Neural progenitor cell (in vitro differentiated cells): ENCODE results near the gene ZMYM4. TPM values are rescaled to one million over a fixed set of nuclear protein-coding genes. Genes with fewer than 3 reads are reported as not detected.

Source experiments
- DNase-seq: peaks from one replicate; pipeline ENCODE4 v3.0.0-alpha.2; 2016; ENCODE audit warnings: low spot score
- H2AFZ ChIP-seq: fragments of 200-600 bp; sonication (generic); replicated peaks from 2 replicates; pipeline ENCODE4 v1.6.1; 2016; ENCODE audit warnings: antibody characterized with exemption
- H3F3A ChIP-seq: fragments of 200-600 bp; sonication (generic); 2 replicates; pipeline ENCODE4 v1.6.1; 2016; ENCODE audit warnings: antibody characterized with exemption, low read depth
- H3K27ac ChIP-seq: fragments of 200-600 bp; sonication (generic); 2 replicates; pipeline ENCODE4 v1.5.1; 2016; ENCODE audit warnings: mild to moderate bottlenecking
- H3K27me3 ChIP-seq: fragments of 200-600 bp; sonication (generic); 2 replicates; pipeline ENCODE4 v1.6.1; 2016; ENCODE audit warnings: mild to moderate bottlenecking, moderate library complexity
- H3K36me3 ChIP-seq: fragments of 200-600 bp; sonication (generic); 2 replicates; pipeline ENCODE4 v1.5.1; 2016
- H3K4me1 ChIP-seq: fragments of 200-600 bp; sonication (generic); 2 replicates; pipeline ENCODE4 v1.6.1; 2016; ENCODE audit warnings: mixed run types
- H3K4me2 ChIP-seq: fragments of 200-600 bp; sonication (generic); 2 replicates; pipeline ENCODE4 v1.6.1; 2016
- H3K4me3 ChIP-seq: fragments of 200-600 bp; sonication (generic); 2 replicates; pipeline ENCODE4 v1.5.1; 2016
- H3K79me2 ChIP-seq: fragments of 200-600 bp; sonication (generic); 2 replicates; pipeline ENCODE4 v1.6.1; 2016; ENCODE audit warnings: low read depth
- H3K9ac ChIP-seq: fragments of 200-600 bp; sonication (generic); 2 replicates; pipeline ENCODE4 v1.6.1; 2016
- H3K9me3 ChIP-seq: fragments of 200-600 bp; sonication (generic); 2 replicates; pipeline ENCODE4 v1.5.1; 2016; ENCODE audit warnings: low read depth
- H4K20me1 ChIP-seq: fragments of 200-600 bp; sonication (generic); 2 replicates; pipeline ENCODE4 v1.6.1; 2016; ENCODE audit warnings: low read depth
- H3K27ac Mint-ChIP-seq: 3 replicates; pipeline ENCODE4 v1.8.0; 2021; ENCODE audit warnings: mixed read lengths
- H3K27me3 Mint-ChIP-seq: 2 replicates; pipeline ENCODE4 v1.8.0; 2022; ENCODE audit warnings: low read depth, mild to moderate bottlenecking, inconsistent platforms, moderate library complexity, mixed read lengths; ENCODE audit not compliant: insufficient read depth
- H3K36me3 Mint-ChIP-seq: 3 replicates; pipeline ENCODE4 v1.8.0; 2021; ENCODE audit warnings: mixed read lengths
- H3K4me1 Mint-ChIP-seq: 3 replicates; pipeline ENCODE4 v1.8.0; 2021; ENCODE audit warnings: mixed read lengths
- H3K4me3 Mint-ChIP-seq: 3 replicates; pipeline ENCODE4 v1.8.0; 2021; ENCODE audit warnings: mild to moderate bottlenecking, moderate library complexity, mixed read lengths
- H3K9me3 Mint-ChIP-seq: 3 replicates; pipeline ENCODE4 v1.8.0; 2020; ENCODE audit warnings: mixed read lengths
- EZH2 ChIP-seq: fragments of 200-600 bp; sonication (generic); IDR thresholded peaks from 2 replicates; pipeline ENCODE4 v1.6.1; 2017; ENCODE audit warnings: antibody characterized with exemption, mild to moderate bottlenecking, moderate library complexity
- EZH2phosphoT487 ChIP-seq: fragments of 200-600 bp; sonication (generic); IDR thresholded peaks from 2 replicates; pipeline ENCODE4 v1.6.1; 2017; ENCODE audit warnings: antibody characterized with exemption
- total RNA-seq: library from RNA; depleted of rRNA; stranded (reverse); fragments of >200 nt; gene quantifications from 2 replicates; pipeline ENCODE4 v1.2.3, GENCODE V29; 2015; ENCODE audit warnings: low replicate concordance
- TF ChIP-seq, protein P1 (sequence below): fragments of 200-600 bp; sonication (generic); IDR thresholded peaks from 2 replicates; pipeline ENCODE4 v1.5.1; 2017; ENCODE audit warnings: antibody characterized with exemption, mild to moderate bottlenecking

Gene ZMYM4
- total RNA-seq, 1 donor from 2014 or later = 106 TPM

DNA sequence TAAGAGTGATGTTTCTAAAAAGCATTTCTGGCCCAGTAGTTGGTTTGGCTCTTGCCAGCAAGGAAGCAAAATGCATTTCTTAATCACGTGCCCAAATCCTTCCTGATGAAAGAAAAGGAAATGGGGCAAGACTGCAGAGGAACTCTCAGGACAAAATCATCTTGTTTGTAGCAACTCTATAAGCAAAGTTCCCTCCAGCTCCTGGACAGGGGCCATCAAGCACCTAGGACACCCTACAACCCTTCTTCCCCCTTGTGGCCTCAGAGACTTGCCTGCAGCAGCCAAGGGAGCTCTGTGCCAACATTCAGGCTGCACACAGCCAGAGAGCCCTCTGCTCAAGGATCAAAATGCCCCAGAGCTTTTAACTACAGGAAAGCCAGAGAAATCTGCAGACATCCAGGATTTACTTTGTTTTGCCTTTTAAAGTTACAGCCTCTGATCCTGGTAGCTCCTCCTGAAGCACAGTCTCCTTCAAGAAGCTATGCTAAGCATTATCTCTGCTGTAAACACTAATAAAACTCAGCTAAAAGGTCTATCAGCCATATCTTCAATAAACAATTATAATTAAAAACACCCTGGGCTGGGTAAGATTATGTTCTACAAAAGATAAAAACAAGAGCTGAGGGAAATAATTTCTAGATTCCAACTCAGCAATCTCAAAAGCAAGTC is 183.7 kb downstream of the ZMYM4 start:
- H3K27ac Mint-ChIP-seq = no peak overlapping the region
- H3K27ac ChIP-seq = no peak overlapping the region
- no peak overlapping the region for H3K4me2 ChIP-seq
- H3K4me1 Mint-ChIP-seq = peaks cover 7% of the 10 kb centered on the region
- H3K36me3 Mint-ChIP-seq = peaks cover 17% of the 10 kb centered on the region
- DNase-seq = no peak
- H4K20me1 ChIP-seq = no peaks in the 10 kb centered on the region
- no peaks in the 10 kb centered on the region for H3K9me3 Mint-ChIP-seq
- no peak overlapping the region for H2AFZ ChIP-seq
- H3F3A ChIP-seq = peaks cover 7% of the 10 kb centered on the region
- TF ChIP-seq, protein P1, sequence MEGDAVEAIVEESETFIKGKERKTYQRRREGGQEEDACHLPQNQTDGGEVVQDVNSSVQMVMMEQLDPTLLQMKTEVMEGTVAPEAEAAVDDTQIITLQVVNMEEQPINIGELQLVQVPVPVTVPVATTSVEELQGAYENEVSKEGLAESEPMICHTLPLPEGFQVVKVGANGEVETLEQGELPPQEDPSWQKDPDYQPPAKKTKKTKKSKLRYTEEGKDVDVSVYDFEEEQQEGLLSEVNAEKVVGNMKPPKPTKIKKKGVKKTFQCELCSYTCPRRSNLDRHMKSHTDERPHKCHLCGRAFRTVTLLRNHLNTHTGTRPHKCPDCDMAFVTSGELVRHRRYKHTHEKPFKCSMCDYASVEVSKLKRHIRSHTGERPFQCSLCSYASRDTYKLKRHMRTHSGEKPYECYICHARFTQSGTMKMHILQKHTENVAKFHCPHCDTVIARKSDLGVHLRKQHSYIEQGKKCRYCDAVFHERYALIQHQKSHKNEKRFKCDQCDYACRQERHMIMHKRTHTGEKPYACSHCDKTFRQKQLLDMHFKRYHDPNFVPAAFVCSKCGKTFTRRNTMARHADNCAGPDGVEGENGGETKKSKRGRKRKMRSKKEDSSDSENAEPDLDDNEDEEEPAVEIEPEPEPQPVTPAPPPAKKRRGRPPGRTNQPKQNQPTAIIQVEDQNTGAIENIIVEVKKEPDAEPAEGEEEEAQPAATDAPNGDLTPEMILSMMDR = no peak
- no peak for TF ChIP-seq EZH2
- no peak for TF ChIP-seq EZH2phosphoT487
- H3K9ac ChIP-seq = no peak overlapping the region
- no peaks in the 10 kb centered on the region for H3K9me3 ChIP-seq
- H3K27me3 ChIP-seq = no peaks in the 10 kb centered on the region
- no peaks in the 10 kb centered on the region for H3K4me1 ChIP-seq
- no peaks in the 10 kb centered on the region for H3K79me2 ChIP-seq
- no peak overlapping the region for H3K4me3 Mint-ChIP-seq
- no peak overlapping the region for H3K4me3 ChIP-seq
- H3K27me3 Mint-ChIP-seq = no peaks in the 10 kb centered on the region
- no peaks in the 10 kb centered on the region for H3K36me3 ChIP-seq

DNA sequence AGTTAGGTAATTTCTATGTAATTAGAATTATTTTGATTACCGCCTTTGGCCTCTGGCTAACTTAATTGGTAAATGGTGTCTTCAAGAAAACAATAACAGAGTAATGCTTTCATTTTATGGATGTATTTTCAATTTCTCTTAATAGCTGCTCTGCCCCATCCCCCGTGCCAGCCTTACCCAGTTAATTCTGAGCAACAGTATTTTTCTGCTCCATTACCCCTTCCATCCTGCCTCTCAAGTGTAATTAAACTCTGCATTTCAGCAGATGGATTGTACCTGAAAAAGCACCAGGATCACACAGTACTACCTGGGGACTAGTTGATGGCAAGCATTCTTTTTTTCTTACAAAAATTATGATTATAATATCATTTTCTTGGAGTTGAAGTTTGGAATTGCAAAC is 184.5 kb downstream of the ZMYM4 start:
- Mint-ChIP-seq H3K4me3 (no peak overlapping the region), H3K36me3 (peaks cover 14% of the 10 kb centered on the region), H3K27me3 (no peaks in the 10 kb centered on the region), H3K27ac (no peak overlapping the region), H3K4me1 (peaks cover 7% of the 10 kb centered on the region), H3K9me3 (no peaks in the 10 kb centered on the region)
- H4K20me1 ChIP-seq = no peaks in the 10 kb centered on the region
- no peaks in the 10 kb centered on the region for H3K36me3 ChIP-seq
- no peaks in the 10 kb centered on the region for H3K27me3 ChIP-seq
- no peaks in the 10 kb centered on the region for H3K79me2 ChIP-seq
- H3K4me1 ChIP-seq = no peaks in the 10 kb centered on the region
- no peak overlapping the region for H3K9ac ChIP-seq
- H3K4me2 ChIP-seq = no peak overlapping the region
- no peak overlapping the region for H2AFZ ChIP-seq
- H3K27ac ChIP-seq = no peak overlapping the region
- no peaks in the 10 kb centered on the region for H3K9me3 ChIP-seq
- H3K4me3 ChIP-seq = no peak overlapping the region
- TF ChIP-seq EZH2 = no peak
- no peak for TF ChIP-seq EZH2phosphoT487
- no peak for DNase-seq
- peaks cover 7% of the 10 kb centered on the region for H3F3A ChIP-seq

GRCh38 chr1:35454176-35454575 is 185.7 kb downstream of the ZMYM4 start:
- H3K4me2 ChIP-seq = no peak overlapping the region
- H3K4me1 ChIP-seq = no peaks in the 10 kb centered on the region
- H3K9ac ChIP-seq = no peak overlapping the region
- no peaks in the 10 kb centered on the region for H4K20me1 ChIP-seq
- H3K27me3 ChIP-seq = no peaks in the 10 kb centered on the region
- no peak overlapping the region for H3K27ac ChIP-seq
- peaks cover 7% of the 10 kb centered on the region for H3F3A ChIP-seq
- no peaks in the 10 kb centered on the region for H3K9me3 ChIP-seq
- Mint-ChIP-seq H3K4me3 (no peak overlapping the region), H3K27me3 (no peaks in the 10 kb centered on the region), H3K4me1 (peaks cover 7% of the 10 kb centered on the region), H3K27ac (no peak overlapping the region), H3K36me3 (peaks cover 12% of the 10 kb centered on the region), H3K9me3 (no peaks in the 10 kb centered on the region)
- no peaks in the 10 kb centered on the region for H3K79me2 ChIP-seq
- no peak overlapping the region for H2AFZ ChIP-seq
- no peak overlapping the region for H3K4me3 ChIP-seq
- H3K36me3 ChIP-seq = no peaks in the 10 kb centered on the region
- DNase-seq = no peak
- TF ChIP-seq, protein P1 = no peak
- no peak for TF ChIP-seq EZH2
- no peak for TF ChIP-seq EZH2phosphoT487

GRCh38 chr1:35454616-35455015 is 186.1 kb downstream of the ZMYM4 start:
- no peak overlapping the region for H3K27ac Mint-ChIP-seq
- Histone ChIP-seq H3K27ac (no peak overlapping the region), H3K9me3 (no peaks in the 10 kb centered on the region), H4K20me1 (no peaks in the 10 kb centered on the region), H3F3A (peaks cover 7% of the 10 kb centered on the region), H2AFZ (no peak overlapping the region), H3K4me2 (no peak overlapping the region), H3K27me3 (no peaks in the 10 kb centered on the region), H3K36me3 (no peaks in the 10 kb centered on the region), H3K9ac (no peak overlapping the region), H3K79me2 (no peaks in the 10 kb centered on the region), H3K4me3 (no peak overlapping the region), H3K4me1 (no peaks in the 10 kb centered on the region)
- H3K4me3 Mint-ChIP-seq = no peak overlapping the region
- no peaks in the 10 kb centered on the region for H3K27me3 Mint-ChIP-seq
- H3K4me1 Mint-ChIP-seq = peaks cover 7% of the 10 kb centered on the region
- TF ChIP-seq EZH2phosphoT487 = no peak
- TF ChIP-seq, protein P1 = no peak
- H3K36me3 Mint-ChIP-seq = peaks cover 9% of the 10 kb centered on the region
- DNase-seq = no peak
- H3K9me3 Mint-ChIP-seq = no peaks in the 10 kb centered on the region
